Urothelium cell line (cell line): Measurements from ENCODE around the gene MAP3K8.
"Not testable (repeated sequence)": the region's sequence is repeated elsewhere in the genome, so short reads cannot be mapped to it uniquely, and the experiment has no call there.

ENCODE experiments used
- DNase-seq: peaks from one replicate; pipeline ENCODE4 v3.0.0; 2011; ENCODE audit warnings: low spot score, mixed read lengths
- FAIRE-seq: peaks from 2 replicates; lab custom pipeline; 2011; peaks lifted over from hg19 to GRCh38; lab: Jason Lieb, UNC

MAP3K8 gene

DNA sequence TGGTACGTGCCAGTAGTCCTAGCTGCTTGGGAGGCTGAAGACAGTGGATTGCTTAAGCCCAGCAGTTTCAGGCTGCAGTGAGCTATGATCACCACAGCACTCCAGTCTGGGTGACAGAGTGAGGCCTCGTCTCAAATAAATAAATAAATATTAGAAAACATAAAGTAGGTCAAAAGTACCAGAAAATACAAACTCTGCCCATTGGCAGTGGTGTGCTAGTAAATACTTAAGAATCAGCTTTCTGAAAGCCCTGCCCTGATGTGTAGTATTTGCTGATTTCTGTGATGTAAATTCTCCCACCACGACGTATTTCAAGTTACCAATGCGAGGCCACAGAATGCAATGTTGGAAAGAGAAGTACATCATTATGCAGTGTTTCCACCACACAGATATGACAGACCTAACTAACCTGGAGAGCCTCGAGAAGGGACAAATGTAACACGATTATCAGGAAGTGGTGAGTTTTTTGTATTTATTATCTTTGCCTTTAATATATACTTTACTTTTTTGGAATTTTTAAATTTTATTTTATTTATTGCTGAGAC is 11.8 kb upstream of the MAP3K8 start:
- no peak for DNase-seq
- no peak for FAIRE-seq

DNA sequence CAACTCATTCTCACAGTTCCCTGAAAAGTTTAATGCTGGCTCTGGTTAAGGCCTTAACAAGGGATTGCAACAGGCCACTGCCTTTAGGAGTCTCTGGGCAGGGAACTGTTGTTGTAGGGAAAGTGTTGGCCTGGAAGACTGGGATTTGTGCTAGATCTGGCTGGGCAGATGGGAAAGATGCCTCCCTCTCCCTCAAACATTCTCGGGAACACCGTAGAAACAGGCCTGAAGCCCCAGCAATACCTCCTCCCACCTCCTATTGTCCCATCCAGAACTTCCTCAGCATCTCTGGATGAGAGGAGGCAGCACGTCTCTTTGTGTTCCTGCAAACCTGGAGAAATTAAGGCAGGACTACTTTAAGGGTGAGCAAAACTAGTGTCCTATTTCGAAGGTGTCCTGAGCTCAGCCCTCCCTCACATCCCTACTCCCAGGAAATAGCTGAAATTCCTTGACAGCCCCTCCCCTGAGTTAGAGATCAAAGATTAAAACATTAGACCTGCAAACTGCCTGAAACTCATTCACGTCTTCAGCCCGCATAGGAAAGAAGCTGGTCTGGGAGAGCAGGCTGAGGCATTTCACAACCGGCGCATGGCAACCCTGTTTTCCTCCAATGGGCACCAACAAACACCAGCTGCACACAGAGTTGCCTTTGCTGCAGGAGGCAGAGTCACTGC is 10.9 kb upstream of the MAP3K8 start:
- FAIRE-seq (no peak), DNase-seq (peak; percentile 80)

DNA sequence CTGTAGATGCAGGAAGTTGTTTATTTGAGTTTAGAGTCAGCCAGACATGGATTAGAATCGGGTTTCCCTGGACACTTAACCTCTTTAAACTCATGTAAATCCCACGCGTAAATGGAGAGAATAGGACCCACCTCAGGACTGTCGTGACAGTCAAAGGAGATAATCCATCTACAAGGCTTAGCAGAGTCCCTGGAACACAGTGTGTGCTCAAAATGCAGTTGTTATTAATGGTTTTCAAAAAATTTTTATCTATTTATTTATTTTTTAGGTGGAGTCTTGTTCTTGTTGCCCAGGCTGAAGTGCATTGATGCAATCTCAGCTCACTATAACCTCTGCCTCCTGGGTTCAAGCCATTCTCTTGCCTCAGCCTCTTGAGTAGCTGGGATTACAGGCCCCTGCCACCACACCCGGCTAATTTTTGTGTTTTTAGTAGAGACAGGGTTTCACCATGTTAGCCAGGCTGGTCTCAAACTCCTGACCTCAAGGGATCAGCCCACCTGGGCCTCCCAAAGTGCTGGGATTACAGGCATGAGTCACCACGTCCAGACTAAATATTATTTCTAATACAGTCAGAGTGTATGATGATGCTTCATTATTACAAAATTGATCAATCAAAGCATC is 10.2 kb upstream of the MAP3K8 start:
- not testable (repeated sequence) for FAIRE-seq, DNase-seq

DNA sequence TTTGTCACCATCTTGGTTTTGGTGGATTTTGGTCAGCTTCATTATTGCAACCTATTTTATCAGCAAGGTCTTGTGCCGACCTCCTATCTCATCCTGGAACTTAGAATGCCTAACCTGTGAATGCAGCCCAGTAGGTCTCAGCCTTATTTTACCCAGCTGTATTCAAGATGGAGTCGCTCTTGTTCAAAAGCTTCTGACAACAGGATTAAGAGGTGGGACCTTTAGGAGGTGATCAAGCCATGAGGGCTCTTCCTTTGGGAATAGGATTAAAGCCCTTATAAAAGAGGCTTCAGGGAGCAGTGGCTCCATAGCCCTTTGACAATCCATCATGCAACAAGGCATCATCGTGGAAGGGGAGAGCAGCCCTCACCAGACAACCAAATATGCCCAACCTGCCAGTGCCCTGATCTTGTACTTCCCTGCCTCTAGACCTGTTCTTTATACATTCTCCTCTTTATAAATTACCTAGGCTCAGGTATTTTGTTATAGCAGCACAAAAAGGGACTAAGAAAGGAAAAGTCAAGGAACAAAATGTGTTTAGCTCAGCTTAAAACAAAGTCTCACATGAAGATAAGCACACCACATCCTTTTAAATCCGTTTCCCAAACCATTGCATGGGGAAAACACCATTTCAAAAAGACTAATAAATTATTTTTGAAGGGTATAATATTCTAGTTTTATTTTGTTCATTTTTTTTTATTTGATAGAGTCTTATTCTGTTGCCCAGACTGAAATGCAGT is 8.5 kb upstream of the MAP3K8 start:
- DNase-seq: no peak
- no peak for FAIRE-seq

DNA sequence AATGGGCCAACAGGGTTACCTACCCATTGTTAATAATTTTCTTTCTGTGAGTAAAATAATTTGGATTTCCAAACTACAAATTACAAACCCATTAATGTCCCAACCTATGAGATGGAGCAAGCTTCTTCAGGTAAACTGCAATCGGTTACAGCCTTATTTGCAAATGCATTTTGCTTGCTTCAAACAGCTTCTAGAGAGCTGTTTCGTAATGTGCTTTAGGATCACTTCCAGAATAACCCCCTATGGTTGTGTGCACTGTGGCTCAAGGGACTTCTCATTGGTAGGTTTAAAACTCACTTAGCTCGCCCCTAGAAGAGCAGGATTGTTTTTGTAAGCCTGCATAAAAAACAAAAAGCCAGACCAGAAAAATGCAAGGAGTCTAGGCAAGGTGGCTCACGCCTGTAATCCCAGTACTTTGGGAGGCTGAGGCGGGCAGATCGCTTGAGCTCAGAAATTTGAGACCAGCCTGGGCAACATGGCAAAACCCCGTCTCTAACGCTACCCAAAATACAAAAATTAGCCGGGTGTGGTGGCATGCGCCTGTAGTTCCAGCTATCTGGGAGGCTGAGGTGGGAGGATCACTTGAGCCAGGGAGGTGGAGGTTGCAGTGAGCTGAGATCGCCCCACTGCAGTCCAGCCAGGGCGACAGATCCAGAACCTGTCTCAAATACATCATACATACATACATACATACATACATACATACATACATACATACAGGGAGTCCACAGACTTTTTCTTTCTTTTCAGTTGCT is 3.3 kb upstream of the MAP3K8 start:
- DNase-seq (no peak), FAIRE-seq (no peak)

DNA sequence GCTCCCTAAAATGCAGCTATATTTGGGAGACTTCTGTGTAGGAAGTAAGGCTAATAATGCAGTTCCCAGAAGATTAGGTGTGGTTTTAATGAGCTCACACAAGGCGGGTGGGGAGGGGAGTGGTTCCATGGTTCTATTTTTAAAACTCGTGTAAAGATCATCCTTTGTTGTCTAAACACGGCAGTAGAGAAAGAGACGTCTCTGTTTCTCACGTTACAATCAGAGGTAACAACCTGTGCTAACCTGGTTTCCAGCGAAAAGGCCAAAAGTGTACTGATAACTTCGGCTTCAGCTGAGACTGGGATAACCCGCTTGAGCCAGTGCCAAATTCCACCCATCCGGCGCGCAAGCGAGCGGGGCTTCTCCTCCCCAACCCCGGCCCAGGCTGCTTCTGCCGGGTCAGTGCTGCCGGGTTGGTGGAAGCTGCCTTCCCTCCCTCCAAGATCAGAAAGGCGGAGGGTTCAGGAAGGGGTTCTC is 2.5 kb upstream of the MAP3K8 start:
- no peak for FAIRE-seq
- peak; percentile 23 for DNase-seq

DNA sequence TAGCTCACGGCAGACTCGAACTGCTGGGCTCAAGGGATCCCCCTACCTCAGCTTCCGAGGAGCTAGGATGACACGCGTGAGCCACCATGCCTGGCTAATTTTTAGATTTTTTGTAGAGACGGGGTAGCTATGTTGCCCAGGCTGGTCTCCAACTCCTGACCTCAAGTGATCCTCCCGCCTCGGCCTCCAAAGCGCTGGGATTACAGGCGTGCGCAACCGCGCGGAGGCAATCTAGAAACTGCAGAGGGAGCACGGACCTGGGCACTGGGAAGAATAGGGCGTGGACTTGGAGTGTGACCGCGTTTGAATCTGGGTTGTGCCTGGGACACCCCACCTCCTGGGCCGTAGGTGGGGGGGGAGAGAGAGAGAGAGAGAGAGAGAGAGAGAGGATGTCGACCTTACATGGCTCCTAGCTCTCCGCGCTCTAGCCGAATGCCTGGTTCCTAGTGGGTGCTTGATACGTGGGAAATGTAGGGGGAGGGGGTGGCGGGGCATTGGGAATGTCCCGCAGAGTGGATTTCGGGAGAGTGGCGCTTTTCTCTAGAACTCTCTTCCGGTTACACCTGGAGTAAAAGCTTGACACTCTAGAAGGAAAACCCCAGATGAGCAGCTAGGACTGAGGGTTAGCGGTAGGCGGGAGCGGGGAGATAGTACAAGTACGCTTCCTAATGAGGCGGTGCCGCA is 1.2 kb upstream of the MAP3K8 start:
- no peak for FAIRE-seq
- no peak for DNase-seq

DNA sequence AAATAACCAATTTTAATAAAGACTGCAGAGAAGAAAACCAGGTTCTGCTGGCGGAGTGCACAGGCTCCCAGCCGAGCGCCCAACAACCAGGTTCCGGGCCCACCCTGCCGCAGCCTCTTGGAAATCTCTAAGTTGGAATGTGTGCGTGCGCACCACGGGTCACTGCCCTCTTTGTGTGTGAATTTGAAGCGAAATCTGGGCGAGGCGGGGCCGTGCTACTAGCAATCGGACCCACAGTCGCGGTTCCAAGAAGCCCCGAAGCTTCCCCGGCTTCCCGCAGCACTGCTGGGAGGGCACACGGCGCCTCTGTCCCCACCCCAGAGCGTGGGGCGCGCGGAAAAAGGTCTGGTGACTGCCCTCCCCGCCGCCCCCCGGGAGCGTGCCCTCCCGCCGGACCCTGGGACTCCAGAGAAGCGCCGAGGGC is 666 bp upstream of the MAP3K8 start:
- DNase-seq (peak; percentile 61), FAIRE-seq (no peak)

DNA sequence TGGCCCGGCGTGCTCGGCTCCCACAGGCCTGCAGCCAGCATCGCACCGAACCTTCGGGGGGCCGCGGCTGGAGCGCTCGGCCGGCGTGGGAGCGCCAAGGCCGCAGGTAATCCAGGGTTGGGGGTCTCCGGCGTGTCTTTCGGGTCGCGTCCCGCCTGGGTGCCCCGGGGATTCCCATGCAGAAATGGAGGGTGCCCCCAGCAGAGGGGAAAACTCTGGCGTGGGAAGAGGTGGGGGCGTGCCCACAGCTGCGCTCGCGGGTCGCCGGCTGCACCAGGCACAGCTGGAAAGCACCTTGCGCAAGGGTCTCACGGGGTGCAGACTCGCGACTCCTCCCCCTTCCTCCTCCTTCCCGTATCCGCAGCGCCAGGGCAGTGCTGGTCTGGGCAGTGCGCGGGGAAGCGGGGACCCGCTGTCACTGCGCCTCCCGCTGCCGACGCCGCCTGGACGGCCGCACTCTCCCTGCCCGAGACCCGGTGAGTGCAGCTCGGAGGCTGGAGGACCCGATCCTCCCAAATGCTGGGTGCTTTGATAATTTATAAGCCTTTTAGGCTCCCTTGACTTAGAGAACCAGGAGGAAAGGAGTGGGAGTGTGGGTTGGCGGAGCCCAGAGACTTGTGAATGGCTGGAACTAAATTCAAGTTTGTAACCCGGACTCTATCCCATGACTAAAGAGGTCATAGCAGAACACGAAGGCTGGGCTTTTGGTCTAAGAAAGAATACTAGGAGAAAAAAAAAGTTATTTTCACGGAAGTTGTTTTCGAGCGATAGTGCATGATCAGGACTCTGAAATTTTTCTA is 489 bp downstream of the MAP3K8 start:
- DNase-seq (peak; percentile 75), FAIRE-seq (peak; percentile 63)

DNA sequence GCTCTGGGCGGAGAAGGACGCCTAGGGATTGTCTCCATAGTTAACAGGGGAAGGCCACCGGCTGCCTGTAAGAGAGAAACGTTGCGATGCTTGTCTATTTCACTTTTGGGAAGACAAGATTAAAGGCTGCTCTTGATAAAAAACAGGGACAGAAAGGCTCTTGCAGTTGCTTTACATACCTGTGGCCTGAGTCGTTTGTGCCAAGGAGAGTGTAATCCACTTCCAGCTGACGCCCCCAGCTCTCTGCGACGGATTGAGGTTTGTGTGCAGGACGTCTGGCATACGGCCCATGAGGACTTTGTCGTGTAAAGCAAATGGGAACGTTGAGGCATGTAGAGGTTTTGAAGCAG is 1.1 kb downstream of the MAP3K8 start:
- DNase-seq: peak; percentile 32
- FAIRE-seq: no peak

DNA sequence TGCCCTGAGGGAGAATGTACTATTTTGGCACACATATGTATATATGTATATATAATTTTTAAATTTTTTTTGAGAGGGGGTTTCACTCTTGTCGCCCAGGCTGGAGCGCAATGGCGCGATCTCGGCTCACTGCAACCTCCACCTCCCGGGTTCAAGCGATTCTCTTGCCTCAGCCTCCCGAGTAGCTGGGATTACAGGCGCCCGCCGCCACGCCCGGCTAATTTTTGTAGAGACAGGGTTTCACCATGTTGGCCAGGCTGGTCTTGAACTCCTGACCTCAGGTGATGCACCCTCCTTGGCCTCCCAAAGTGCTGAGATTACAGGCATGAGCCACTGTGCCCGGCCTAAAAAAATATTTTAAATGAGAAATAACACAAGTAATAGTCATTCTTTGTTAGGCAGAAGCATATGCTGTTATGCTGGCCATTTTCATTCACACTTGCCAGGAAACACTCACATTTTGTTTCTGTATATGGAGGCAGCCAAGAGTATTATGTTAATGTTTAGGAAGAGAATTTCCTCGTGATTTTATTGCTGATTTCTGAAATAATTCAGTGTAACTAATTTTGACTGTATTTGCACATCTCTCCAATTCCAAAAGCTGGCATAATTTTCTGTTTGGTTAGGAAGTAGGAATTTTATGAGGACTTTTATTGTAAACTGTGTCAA is 1.6 kb downstream of the MAP3K8 start:
- not testable (repeated sequence) for FAIRE-seq, DNase-seq

DNA sequence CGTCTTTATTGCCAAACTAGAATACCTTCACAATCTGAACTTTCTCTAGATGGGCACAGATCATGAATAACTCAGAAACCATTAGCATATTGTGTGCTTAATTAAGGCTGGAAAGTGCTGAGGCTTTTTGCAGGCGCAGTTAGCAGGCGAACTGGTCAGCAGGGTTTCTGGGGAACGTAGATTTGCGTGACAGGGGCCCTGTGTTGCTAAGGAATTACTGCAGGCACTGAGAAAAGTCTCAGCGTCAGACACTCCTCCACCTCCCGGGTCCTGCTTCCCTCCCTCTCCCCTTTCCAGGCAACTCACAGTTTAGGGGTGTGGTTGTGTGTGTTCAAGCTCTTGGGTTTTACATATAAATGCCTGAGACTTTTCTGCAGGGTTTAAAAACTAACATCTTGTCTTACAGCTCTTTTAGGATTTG is 2.2 kb downstream of the MAP3K8 start:
- FAIRE-seq (no peak), DNase-seq (no peak)

DNA sequence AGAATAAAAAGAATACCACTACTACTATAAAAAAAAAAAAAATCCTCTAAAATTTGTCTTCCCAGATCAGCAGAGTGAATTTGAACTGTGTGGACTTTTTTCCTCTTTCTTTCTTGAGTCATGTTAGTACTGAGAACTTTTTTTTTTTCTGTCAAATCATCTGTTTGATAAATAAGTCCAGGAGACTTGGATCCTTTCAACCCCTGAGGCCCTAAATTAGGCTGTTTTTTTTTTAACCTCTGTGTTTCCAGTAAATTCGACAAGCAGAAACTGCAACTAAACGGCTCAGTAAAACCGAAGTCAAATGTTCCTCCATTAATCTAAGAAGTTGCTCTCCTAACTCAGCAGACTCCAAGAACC is 2.7 kb downstream of the MAP3K8 start:
- DNase-seq (no peak), FAIRE-seq (no peak)

DNA sequence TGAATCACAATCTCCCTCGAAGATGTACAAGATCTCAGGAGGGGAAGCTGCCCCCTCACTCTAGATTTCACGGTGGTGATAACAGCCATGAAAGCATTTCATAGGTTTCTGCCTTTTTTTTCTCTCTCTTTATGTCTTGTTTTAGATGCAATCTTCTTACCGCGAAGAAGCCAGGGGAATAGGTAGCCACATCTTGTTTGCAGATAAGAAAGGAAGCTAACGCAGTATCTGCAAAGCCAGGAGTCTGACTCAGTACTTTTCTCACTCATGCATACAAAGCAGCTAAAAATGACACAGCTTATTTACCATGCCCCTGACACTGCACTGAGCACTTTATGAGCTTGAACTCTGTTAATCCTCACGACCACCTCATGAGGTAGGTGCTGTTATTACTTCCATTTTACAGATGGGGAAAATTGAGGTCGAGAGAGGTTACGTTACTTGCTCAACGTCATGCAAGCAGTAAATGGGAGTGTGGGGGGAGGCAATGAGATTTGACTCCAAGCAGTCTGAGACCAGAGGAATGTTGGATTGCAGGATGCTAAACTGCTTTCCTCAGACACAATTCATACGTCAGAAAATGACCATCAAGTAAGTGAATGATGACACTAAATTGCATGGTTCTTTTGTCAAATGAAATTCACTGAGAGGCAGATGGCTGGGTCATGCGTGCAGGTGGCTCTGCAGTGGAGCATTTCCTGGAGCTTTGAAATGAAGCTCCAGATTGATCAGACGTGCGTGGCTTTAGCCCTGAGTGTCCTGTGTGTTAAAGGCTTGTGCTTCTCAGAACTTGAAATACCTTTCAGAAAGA is 3.3 kb downstream of the MAP3K8 start:
- no peak for DNase-seq
- FAIRE-seq: no peak

DNA sequence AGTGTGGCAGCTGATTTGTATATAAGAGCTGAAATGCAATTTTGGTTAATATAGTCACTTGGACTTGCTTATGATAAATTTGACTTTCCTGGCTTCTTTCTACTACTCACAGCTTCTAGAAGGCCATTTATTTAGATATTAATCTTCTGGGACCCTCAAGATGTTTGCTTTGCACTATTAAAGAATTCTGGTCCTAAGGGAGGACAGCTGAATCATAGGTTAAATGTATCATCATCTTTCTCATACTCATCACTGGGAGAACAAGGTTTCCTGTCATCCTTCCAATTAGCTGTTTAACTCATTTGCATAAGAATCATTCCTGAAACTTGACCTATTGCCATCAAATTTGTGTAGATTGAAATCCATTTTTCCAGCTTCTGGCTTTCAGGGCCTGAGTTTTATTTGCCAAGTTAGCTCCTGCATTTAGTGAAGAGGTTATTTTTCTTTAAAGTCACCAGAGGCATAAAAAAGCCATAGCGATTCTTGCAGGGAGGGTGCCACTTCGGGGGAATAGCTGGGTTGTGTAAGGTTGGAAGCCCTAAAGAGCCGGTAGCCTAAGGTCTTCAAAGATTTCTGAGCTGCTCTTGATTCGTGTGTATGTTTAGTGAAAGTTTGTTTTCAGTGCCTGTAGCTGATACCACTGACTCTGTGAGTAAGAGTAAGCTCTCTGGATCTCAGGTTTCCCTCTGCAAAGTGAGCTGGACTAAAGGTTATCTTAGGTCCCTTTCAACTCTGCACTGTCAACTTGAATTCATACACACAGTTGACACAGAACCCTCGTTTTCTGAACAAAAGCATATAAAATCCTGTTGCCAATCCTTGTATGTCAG is 4.3 kb downstream of the MAP3K8 start:
- no peak for FAIRE-seq
- DNase-seq: no peak

DNA sequence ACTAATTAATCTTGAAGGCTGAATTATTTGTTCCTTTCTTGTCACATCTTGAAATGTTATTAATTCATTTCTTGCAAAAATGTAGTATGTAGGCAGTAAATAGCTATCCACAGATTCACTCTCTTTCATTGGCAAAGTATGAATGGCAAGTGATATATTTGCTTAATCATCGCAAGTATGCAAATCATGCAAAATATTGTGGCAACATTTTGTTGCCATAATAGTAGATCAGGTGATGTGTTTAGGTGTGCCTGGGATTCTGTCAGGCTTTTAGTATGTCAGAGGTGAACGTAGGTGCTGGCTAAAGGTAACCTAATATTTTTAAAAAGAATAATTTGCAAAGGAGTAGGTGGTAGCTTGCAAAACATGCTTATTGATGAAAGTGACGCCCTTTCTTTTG is 5.9 kb downstream of the MAP3K8 start:
- DNase-seq: no peak
- FAIRE-seq: no peak

DNA sequence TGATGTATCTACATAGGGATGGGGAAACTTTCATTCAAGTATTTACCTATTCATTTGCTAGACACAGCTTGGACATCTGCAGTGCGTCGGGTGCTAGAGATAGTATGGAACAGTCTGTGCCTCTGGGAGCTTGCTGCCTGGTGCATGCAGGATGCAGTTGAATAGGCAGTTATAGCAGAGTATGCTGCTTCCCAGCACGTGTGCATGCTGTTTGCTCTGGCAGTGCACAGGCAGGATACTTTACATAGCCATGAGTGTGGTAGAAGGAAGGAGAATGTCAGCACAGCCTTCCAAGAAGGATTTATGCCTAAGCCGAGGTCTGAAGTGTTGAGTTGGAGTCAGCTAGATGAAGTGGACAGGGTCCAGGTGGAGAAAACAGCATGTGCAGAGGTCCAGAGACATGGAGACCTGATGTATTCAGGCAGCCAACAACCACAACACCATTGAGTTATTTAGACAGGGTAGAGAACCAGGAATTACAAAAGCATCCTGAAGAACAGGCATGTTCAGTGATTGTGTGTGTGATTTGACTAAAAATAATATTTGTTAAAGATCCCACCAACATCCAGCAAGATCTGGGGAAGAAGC is 8.1 kb downstream of the MAP3K8 start:
- no peak for FAIRE-seq

More for the DNA sequence above, 8.1 kb downstream of the MAP3K8 start:
- DNase-seq: no peak
